Mammary epithelial cell (primary cell): ENCODE measurements around the gene ECT2L.

Experiments used
- CTCF ChIP-seq, 2 donors: IDR thresholded peaks in 1 of 2; conservative IDR thresholded peaks in 1 of 2; 2 replicates each; pipeline ENCODE4 v1.5.1; 2011 to 2012; ENCODE audit warnings: inconsistent platforms in 2 of 2, low read length in 2 of 2, mild to moderate bottlenecking in 2 of 2, control low read depth in 1 of 2, low read depth in 1 of 2; ENCODE audit not compliant: insufficient read depth in 1 of 2; ENCODE audit errors: extremely low read depth in 1 of 2
- EZH2 ChIP-seq: IDR thresholded peaks from 2 replicates; pipeline ENCODE4 v1.6.1; 2012; ENCODE audit warnings: low read length, inconsistent platforms, borderline replicate concordance

- TF ChIP-seq CTCF (conservative IDR thresholded peaks at IDR 0.05 in 1 of 2, IDR thresholded peaks at IDR 0.05 in 1 of 2; ENCODE audit: extremely low read depth in 1 of 2, insufficient read depth in 1 of 2, low read depth in 1 of 2, low read length in 2 of 2) (no peak), EZH2 (no peak)
Observed at GRCh38 chr6:138926579-138926978, 130.7 kb downstream of the ECT2L start.
